Right renal cortex interstitium (tissue), 3 donors: ENCODE data around the gene SPATA16. TPM values are rescaled to one million over a fixed set of nuclear protein-coding genes. Genes with fewer than 3 reads are reported as not detected.
"Not testable (repeated sequence)": the region's sequence is repeated elsewhere in the genome, so short reads cannot be mapped to it uniquely, and the experiment has no call there.

Experiments used
- DNase-seq, 3 donors: peaks; one replicate each; pipeline ENCODE4 v3.0.0-alpha.2; 2013; ENCODE audit warnings: low read depth in 3 of 3, low spot score in 2 of 3
- polyA plus RNA-seq, 3 donors: library from polyadenylated mRNA; unstranded; fragments of 120-200 nt; gene quantifications; one replicate each; pipeline ENCODE4 v1.2.1, GENCODE V29; 2013; ENCODE audit not compliant: insufficient read length in 3 of 3

The SPATA16 gene
- polyA plus RNA-seq, 3 donors: not detected

DNA sequence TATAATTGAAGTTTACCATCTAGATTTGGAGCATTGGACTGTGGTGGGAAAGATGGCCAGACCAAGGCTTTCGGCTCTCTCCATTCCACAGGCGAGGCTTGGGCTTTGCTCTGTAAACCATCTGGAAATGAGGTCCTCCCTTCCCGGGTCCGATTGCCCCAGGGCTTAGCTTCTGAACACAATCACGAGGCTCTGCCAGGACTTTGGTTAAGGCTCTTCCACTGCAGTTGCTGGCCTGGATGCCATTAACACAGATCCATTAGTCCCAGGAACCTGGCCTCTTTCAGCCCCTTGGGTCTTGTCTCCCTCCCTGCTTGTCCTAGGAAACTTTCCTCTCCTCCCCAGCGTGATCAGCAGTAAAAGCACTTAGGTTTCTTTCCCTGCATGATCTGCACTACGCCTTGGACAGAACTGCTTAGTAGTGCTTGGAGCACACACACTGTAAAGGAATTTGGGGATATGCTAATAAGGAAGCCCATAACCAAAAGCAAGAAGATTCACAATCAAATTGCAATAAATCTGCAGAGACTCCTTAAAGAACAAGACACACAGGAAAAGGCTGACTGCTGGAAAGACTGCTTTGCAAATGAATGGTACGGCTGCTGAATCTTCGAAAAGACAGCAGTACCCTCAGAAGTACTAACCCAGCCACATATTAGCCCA is 236.2 kb downstream of the SPATA16 start:
- no peak for DNase-seq

DNA sequence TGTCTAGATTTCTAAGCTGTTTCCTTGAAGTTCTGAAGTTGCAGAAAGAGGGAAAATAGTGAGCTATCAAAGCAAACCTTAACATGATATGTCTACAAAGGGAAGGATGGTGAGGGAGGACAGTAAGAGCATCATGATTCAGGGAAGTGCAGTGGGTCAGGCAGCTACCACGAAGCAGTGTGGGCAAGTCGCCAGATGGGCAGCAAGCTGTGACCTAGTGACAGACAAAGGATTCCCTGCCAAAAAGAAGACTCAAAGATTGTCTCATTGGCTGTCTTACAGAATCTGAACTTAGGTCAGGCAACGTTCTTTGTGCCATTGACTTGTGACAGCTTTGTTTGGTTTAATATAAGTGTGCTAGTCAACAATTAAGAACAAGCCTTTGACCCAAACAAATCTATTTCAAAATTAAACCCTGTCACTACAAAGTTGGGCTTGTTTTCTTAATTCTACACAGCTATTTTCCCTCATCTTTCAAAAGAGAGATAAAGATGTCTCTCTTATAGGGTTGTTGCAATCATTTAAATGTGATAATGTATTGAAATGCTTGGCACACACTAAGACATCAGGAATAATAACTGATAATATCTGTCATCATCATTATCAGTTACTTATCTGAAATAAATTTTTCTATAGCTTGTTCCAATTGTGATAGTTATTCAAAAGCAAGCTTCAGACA is 237.3 kb downstream of the SPATA16 start:
- no peak for DNase-seq

DNA sequence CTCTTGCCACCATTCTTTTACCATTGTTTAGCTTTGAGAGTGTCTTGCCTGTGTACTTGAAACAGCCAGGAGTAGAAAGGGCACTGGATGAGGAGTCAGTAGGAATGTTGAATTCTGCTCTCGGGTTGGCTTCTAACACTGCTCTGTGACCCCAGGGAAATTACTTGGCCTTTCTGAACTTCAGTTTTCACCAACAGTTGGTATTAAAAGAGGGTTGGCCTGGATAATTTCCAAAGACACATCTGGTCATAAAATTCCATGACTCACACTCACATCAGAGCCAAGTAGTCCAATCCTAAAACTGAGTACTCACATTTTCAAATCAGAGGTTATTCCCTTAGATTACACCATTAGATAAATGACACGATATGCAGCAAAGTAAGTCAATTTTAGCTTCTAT is 248.9 kb downstream of the SPATA16 start:
- DNase-seq: no peak

DNA sequence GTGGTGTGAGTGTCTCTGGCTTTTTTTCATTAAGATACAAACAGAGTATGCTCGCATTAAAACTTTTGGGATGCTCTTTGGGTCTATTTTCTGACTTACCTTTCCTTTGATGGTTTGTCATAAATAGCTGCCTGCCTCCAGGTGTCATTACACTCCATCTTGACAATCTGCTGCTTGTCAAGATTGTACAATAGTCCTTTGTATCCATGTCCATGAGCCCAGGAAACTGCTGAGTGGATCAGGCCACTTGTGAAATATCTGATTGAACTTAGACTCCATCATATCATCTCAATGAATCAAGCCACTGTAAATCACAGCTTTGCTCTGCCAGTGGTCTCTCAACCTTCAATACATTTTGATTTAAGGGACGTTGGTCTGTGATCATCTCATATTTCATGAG is 255.3 kb downstream of the SPATA16 start:
- no peak for DNase-seq

DNA sequence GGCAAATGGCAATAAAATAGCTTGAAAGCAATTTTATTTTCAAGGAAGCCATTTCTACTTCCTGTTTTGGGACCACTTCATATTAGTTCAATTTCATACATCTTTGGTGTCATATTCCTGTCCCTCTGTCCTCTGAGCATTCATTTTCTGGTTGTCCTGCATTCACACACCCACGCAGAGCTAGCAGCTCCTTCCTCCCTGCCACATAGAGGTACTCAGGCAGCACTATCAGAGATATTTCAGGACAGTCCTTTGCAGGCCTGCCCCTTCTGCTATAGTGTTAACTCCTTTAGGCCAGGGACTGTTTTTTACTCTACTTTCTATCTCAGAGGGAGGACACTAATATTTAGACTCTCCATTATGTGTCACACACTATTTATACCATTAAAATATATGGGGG is 258.5 kb downstream of the SPATA16 start:
- no peak for DNase-seq

DNA sequence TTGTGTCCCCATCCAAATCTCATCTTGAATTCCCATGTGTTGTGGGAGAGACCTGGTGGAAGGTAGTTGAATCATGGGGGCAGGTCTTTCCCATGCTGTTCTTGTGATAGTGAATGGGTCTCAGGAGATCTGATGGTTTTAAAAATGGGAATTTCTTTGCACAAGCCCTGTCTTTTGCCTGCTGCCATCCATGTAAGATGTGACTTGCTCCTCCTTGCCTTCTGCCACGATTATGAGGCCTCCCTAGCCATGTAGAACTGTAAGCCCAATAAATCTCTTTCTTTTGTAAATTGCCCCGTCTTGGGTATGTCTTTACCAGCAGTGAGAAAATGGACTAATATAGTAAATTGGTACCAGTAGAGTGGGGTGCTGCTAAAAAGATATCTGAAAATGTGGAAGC is 261.7 kb downstream of the SPATA16 start:
- DNase-seq: not testable (repeated sequence)

DNA sequence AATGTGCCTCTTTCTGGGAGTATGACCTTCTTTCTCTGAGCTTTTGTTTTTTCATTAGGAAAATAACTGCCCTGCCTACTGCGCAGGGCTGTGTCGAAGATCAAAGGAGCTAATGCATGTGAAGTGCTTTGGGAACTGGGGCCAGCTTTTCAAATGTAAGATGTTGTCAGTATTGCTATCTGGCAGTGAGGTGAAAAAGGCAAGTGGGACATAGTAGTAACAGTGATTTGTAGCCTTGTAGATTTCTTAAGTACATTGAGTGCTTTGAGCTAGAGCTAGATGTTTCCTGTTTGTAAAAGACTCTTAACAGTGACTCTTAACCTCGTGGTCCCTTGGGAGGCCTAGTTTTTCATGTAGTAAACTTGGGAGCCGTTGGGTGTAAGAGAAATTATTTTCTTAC is 264.0 kb downstream of the SPATA16 start:
- no peak for DNase-seq

DNA sequence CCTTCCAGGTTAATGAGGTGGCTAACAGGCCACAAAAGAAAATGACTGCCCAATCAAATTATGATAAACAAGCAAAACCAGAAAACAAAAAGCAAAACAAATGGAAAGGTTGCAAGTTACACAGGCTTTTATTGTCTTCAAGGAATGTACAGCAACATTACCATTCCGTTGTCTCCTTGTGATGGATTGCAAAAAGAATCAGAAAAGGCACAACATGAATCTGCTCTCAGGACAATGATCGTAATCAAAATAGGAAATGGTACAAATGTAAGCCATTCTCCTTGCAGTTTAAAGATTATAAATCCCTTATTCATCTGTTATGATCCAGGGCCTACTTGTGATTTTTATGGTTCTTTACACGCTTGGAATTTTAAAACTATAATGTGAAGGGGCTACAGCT is 264.7 kb downstream of the SPATA16 start:
- DNase-seq: no peak

DNA sequence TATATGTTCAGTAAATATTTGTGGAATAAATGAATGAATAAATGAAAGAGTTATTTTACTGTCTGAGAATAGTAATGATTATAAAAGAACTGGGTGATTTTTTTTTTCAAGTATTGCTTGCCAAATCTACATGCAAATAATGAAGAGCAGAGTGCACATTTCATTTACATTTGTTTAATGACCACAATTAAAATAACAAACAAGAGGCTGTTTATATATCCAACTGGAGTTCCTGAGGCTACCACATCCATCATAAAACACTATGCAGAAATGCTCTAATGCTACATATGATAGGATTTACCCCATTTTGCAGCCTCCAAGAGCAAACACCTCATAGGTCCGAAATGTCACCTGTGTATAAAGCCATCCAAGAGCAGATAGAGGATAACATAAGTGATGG is 266.0 kb downstream of the SPATA16 start:
- DNase-seq: no peak

DNA sequence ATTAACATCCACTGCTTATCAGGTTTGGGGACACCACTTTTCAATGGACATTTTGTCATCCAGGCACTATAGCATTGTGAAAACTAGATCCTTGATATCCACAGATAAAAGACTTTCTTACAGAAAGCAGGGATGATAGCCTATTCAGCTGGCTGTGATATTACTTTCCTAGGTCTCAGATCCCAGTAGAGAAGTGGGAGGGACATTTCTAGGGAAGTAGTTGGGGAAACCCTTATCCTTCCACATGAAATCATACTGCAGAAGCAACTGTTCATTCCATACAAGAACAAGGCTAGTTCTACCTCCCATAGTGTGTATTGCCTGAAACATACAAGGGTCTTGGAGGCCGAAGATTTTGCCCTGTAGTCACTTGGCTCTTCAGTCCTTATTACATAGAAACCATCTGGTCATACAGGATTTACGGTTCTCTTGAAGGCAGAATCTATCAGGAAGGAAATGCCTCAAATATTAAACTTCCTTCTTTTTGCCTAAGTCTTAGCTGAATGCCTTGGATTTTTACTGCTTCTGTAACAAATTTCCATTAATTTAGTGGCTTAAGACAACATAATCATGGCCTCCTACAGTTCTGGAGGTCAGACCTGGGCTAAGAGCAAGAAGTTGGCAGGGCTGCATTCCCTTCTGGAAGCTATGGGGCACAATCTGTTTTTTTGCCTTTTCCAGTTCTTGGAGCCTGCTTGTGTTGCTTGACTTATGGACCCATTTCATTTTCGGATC is 271.1 kb downstream of the SPATA16 start:
- DNase-seq: no peak

DNA sequence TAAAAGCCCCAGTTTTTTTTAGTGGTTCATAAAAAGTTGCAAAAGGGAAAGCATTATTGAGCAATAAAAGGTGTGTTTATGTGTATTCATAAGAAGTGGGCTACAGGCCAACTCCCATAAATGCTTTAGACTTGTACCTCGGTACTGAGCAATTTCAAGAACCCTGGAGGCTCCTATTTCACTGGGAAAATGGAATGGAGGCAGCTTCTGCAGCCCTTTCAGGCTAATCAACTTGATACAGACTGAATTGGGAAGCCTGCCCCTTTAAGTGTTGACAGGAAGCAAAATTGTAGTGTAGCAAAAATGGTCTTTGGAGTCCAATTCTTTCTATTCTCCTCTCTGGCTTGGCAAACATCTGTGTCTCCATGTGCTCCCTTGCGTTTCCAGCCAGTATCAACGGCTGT is 271.7 kb downstream of the SPATA16 start:
- DNase-seq: no peak

DNA sequence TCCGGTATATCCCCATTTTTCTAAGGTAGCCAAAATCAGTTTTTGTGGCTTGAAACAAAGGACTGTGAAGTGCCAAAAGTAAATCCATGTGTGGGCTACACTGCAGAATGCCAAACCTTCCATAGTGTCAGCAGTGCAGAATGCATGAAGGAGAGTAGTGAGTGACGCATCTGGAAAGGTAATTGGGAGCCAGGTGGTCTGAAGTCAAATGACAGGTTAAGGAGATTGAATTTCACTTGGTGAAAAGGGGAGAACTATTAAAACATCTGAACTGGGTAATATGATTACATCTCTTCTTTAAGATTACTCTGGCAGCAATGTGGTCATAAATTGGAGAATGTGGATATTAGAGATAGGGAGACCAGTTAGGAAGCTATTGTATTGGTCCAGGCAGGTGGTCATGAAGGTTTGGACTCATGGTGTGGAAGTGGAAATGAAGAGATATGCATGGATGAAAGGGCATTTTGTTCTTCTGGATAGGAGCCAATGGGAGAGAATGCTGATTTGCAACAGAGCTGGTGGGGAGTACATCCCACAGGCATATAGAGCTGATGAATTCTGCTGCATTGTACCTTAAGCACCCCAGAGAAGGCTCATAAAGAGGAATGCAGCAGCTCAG is 272.3 kb downstream of the SPATA16 start:
- DNase-seq: no peak

DNA sequence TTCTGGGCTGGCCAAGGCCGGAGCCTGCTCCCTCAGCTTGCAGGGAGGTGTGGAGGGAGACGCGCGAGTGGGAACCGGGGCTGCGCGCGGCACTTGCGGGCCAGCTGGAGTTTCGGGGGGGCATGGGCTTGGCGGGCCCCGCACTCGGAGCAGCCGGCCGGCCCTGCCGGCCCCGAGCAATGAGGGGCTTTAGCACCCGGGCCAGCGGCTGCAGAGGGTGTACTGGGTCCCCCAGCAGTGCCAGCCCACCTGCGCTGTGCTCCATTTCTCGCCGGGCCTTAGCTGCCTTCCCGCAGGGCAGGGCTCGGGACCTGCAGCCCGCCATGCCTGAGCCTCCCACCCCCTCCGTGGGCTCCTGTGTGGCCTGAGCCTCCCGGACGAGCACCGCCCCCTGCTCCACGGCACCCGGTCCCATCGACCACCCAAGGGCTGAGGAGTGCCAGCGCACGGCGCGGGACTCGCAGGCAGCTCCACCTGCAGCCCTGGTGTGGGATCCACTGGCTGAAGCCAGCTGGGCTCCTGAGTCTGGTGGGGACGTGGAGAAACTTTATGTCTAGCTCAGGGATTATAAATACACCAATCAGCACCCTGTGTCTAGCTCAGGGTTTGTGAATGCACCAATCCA is 274.2 kb downstream of the SPATA16 start:
- not testable (repeated sequence) for DNase-seq

DNA sequence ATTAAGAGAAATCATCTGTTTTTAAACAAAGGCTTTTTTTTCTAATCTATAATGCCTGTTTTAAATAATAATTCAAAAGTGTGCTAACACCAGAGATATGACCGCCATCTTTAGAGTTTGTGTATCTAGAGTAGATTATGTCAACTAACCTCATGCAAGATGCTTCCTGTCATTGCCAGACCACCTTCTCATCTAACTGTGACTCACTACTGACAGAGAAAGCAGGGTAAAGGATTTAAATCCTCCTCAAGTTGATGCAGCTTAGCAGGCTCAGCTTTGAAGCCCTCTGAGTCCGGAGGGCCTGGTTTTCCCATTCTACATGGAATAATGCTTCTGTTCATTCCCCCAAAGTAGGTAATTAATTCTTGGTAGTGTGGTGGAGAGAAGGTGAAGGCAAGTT is 282.0 kb downstream of the SPATA16 start:
- DNase-seq: no peak

DNA sequence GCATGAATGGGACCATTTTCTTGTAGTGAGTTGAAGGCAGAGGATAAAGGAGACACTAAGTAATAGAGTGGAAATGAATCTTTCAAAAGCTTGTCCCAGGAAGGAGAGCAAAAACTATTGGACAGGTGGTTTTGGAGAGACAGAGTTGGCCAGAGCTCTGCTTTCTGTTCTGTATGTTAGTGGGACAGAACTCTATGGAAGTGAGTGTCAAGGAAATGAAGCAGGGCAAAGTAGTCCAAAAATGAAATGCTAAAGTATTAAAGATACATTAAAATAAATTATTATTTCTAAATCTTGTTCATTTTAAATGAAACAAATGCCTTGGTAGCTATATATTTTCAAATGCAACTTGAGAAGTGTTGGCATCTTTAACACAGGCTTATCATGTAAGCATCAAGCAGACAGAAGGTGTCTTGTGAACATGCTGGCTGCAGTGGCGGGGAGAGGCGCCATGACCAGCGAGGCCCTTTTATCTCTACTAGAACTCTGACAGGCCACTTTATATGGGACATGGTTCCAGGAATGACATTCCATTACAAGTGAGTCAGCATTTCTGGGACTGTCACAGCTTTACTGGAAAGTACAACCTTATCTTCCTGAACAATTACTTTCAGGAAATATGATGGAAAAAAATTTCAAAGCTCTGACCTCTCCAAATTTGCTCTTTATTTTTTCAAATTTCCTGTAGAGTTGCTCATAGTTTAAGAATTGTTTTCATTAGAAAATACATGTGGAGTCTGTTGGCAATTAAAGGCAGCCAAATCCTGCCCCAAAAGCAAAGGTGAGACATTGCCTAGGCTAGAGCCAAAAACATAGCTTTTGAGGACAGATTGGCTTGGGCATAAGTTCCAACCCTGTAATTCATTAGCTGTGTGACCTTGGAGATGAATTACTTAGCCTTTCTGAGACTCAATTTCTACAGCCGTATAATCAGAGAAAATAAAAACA is 284.0 kb downstream of the SPATA16 start:
- DNase-seq: no peak

DNA sequence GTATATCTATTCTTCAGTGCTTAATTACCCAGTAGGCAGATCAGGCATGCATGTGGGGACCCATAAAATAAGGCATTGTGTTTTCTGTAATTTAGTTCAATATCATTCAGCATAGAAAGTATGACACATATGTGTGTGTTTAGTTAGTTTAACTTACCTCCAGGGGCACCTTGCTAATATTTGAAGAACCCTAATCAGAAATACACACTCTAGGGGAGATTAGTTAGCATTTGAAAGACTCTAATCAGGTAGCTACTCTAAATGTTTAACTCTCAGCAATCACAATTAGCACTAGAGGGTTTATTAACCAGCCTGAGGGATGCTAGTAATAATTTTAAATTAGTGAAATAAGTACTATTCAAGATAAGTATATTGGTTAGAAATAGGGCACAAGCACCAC is 286.0 kb downstream of the SPATA16 start:
- no peak for DNase-seq

DNA sequence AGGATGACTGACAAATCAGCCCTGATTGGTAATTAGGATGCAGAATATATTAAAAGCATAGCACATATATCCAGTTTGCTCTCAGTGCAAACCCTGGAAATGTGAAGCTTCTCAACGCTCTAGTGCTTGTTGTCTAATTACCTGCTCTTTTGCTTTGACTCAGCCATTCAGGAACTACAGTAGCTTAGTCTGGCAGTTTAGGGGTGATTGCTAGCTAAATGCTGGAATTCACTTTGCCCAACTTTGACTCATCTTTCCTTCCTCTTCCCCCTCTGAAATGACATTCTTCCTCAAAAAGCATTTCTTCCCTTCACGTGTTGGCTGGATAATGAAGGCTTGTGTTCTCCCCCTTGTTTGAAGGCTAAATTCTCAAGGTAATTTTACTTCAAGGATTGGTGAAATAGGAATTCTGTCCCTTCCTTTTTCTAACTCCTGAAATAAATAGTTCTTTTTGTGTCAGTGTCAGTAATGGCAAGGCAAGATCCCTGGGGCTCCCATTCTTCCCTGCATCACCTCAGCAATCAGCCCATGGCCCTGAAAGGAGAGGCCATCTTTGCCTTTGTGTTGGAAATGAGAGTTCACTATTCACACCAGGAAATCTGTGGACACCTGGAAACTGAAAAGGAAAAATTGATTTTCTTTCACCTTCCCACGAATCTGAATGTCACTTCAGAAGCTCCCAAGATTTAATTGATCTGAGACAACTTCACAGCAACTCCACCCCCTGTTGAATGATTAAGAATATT is 286.9 kb downstream of the SPATA16 start:
- DNase-seq: no peak

DNA sequence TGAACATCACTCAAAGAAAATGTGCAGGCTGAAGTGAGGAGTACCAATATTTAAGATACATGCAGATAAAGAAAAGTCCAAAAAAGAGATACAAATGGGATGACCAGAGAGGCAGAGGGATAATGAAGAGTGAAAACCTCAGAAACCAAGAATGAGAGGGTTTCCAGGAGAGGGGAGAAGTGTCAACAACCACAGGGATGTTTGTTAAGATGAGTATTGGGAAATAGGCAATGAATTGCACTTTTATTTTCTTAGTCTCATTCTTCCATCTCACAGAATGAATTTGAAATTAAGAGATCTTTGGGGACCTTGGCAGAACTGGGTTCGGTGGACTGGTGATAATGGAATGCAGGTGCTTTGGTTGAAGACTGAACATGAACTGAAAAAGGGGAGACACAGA is 288.0 kb downstream of the SPATA16 start:
- DNase-seq: no peak

DNA sequence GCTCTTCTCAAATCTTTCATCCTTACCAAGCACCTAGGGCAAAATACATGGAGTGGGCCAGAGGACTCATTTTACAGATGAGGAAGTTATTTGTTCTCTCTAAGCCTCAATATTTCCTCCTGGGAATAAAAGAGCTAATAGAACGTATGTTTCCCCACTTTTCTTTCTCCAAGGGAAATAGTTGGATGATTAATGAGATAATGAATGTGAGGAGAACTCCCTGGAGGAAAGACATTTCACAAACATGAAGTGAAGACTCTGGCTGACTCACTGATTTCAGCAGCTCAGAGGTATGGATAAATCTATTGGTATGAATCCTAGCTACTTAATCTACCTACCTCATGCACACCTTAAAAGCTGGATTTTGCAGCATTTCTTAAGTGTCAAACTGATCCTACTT is 292.1 kb downstream of the SPATA16 start:
- no peak for DNase-seq
